GM23338 (cell line): ENCODE results near the gene DPF3. TPM values are rescaled to one million over a fixed set of nuclear protein-coding genes. Genes with fewer than 3 reads are reported as not detected.

ENCODE experiments used
- ATAC-seq: fragments of 200-7000 bp; cut with Tn5 transposase; 3 replicates; pipeline ENCODE4 v1.9.1; 2020
- DNase-seq: peaks from one replicate; pipeline ENCODE4 v3.0.0-alpha.2; 2015; ENCODE audit warnings: low spot score
- H2AFZ ChIP-seq: fragments of 200-600 bp; sonication (generic); 2 replicates; pipeline ENCODE4 v1.8.0; 2016; ENCODE audit warnings: antibody characterized with exemption, mild to moderate bottlenecking, moderate library complexity
- H3F3A ChIP-seq: fragments of 200-600 bp; sonication (generic); replicated peaks from 2 replicates; pipeline ENCODE4 v1.8.0; 2017; ENCODE audit warnings: antibody characterized with exemption, mixed run types, low read depth
- H3K27ac ChIP-seq: fragments of 200-600 bp; sonication (generic); 2 replicates; pipeline ENCODE4 v1.6.1; 2016; ENCODE audit warnings: low read depth
- H3K27me3 ChIP-seq: fragments of 200-600 bp; sonication (generic); 2 replicates; pipeline ENCODE4 v1.8.0; 2016; ENCODE audit warnings: mild to moderate bottlenecking, mixed run types, moderate library complexity; ENCODE audit not compliant: insufficient read depth
- H3K36me3 ChIP-seq: fragments of 200-600 bp; sonication (generic); 2 replicates; pipeline ENCODE4 v1.8.0; 2016; ENCODE audit warnings: mild to moderate bottlenecking; ENCODE audit not compliant: insufficient read depth
- H3K4me1 ChIP-seq: fragments of 200-600 bp; sonication (generic); 2 replicates; pipeline ENCODE4 v1.8.0; 2016; ENCODE audit warnings: mild to moderate bottlenecking, moderate library complexity; ENCODE audit not compliant: insufficient read depth
- H3K4me2 ChIP-seq: fragments of 200-600 bp; sonication (generic); 2 replicates; pipeline ENCODE4 v1.7.1; 2017; ENCODE audit warnings: mixed run types
- H3K4me3 ChIP-seq: fragments of 200-600 bp; sonication (generic); 2 replicates; pipeline ENCODE4 v1.6.1; 2016; ENCODE audit warnings: mixed run types
- H3K79me2 ChIP-seq: fragments of 200-600 bp; sonication (generic); replicated peaks from 2 replicates; pipeline ENCODE4 v1.8.0; 2017; ENCODE audit warnings: mild to moderate bottlenecking; ENCODE audit not compliant: insufficient read depth
- H3K9me2 ChIP-seq: fragments of 200-600 bp; sonication (generic); 2 replicates; pipeline ENCODE4 v1.8.0; 2017; ENCODE audit not compliant: insufficient read depth
- H4K20me1 ChIP-seq: fragments of 200-600 bp; sonication (generic); replicated peaks from 2 replicates; pipeline ENCODE4 v1.8.0; 2017; ENCODE audit warnings: mild to moderate bottlenecking; ENCODE audit not compliant: insufficient read depth
- H3K27ac Mint-ChIP-seq: 2 replicates; pipeline ENCODE4 v1.8.0; 2020; ENCODE audit warnings: inconsistent platforms, mild to moderate bottlenecking, moderate library complexity, mixed read lengths
- H3K27me3 Mint-ChIP-seq: 3 replicates; pipeline ENCODE4 v1.8.0; 2022; ENCODE audit warnings: low read depth, mild to moderate bottlenecking, moderate library complexity, mixed read lengths, inconsistent platforms; ENCODE audit not compliant: insufficient read depth, poor library complexity
- H3K36me3 Mint-ChIP-seq: 3 replicates; pipeline ENCODE4 v1.8.0; 2021; ENCODE audit warnings: low read depth, mild to moderate bottlenecking, inconsistent platforms, moderate library complexity, mixed read lengths
- H3K4me1 Mint-ChIP-seq: 3 replicates; pipeline ENCODE4 v1.8.0; 2020; ENCODE audit warnings: mild to moderate bottlenecking, inconsistent platforms, mixed read lengths
- H3K4me3 Mint-ChIP-seq: 3 replicates; pipeline ENCODE4 v1.8.0; 2021; ENCODE audit warnings: moderate library complexity, mild to moderate bottlenecking, inconsistent platforms, mixed read lengths
- H3K9me3 Mint-ChIP-seq: 3 replicates; pipeline ENCODE4 v1.8.0; 2020; ENCODE audit warnings: moderate library complexity, mild to moderate bottlenecking, inconsistent platforms, mixed read lengths
- ETS1 ChIP-seq: IDR thresholded peaks from 2 replicates; pipeline ENCODE4 v1.6.1; 2016; ENCODE audit warnings: antibody characterized with exemption
- EZH2 ChIP-seq: fragments of 200-600 bp; sonication (generic); IDR thresholded peaks from one replicate; pipeline ENCODE4 v1.8.0; 2017; ENCODE audit warnings: antibody characterized with exemption, mild to moderate bottlenecking, low read depth; ENCODE audit not compliant: unreplicated experiment
- EZH2phosphoT487 ChIP-seq: fragments of 200-600 bp; sonication (generic); IDR thresholded peaks from one replicate; pipeline ENCODE4 v1.8.1; 2018; ENCODE audit warnings: antibody characterized with exemption; ENCODE audit not compliant: unreplicated experiment
- JUNB ChIP-seq: IDR thresholded peaks from one replicate; pipeline ENCODE4 v1.6.1; 2016; ENCODE audit warnings: antibody characterized with exemption; ENCODE audit not compliant: unreplicated experiment
- NANOG ChIP-seq: IDR thresholded peaks from 2 replicates; pipeline ENCODE4 v1.6.1; 2016; ENCODE audit warnings: antibody characterized with exemption, borderline replicate concordance
- REST ChIP-seq: IDR thresholded peaks from one replicate; pipeline ENCODE4 v1.6.1; 2018; ENCODE audit warnings: antibody characterized with exemption; ENCODE audit not compliant: unreplicated experiment
- STAT1 ChIP-seq: IDR thresholded peaks from one replicate; pipeline ENCODE4 v1.6.1; 2016; ENCODE audit warnings: antibody characterized with exemption; ENCODE audit not compliant: unreplicated experiment
- ZNF114 ChIP-seq: fragments of 250-450 bp; sonication (Bioruptor Pico); IDR thresholded peaks from 2 replicates; pipeline ENCODE4 v1.5.0; 2020; ENCODE audit warnings: mild to moderate bottlenecking, moderate library complexity
- ZNF462 ChIP-seq: fragments of 250-450 bp; sonication (Bioruptor Pico); IDR thresholded peaks from 2 replicates; pipeline ENCODE4 v1.5.0; 2020; ENCODE audit warnings: mild to moderate bottlenecking, moderate library complexity
- polyA plus RNA-seq: library from polyadenylated mRNA; unstranded; fragments of >200 nt; fragmentation: Nextera tagmentation; extraction: Ambion mirVana; gene quantifications from 2 replicates; pipeline ENCODE4 v1.2.1, GENCODE V29; 2016
- total RNA-seq: library from RNA; depleted of rRNA; stranded (reverse); fragments of >200 nt; shearing (Covaris generic); gene quantifications from 2 replicates; pipeline ENCODE4 v1.2.3, GENCODE V29; 2014

The DPF3 gene
- total and polyA plus RNA-seq, 2 experiments from 2014 or later: 0.18 to 1.0 TPM

GRCh38 chr14:72856530-72857266, 37.2 kb downstream of the DPF3 start:
- TF ChIP-seq ETS1 (no peak), NANOG (no peak), EZH2 (no peak), EZH2phosphoT487 (no peak), STAT1 (no peak), ZNF114 (CRISPR knock-in tag) (no peak), ZNF462 (CRISPR knock-in tag) (no peak), REST (no peak), JUNB (no peak)
- H4K20me1 ChIP-seq: no peaks in the 10 kb centered on the region

More at GRCh38 chr14:72856530-72857266, 37.2 kb downstream of the DPF3 start:
- Mint-ChIP-seq H3K27ac (no peak overlapping the region), H3K9me3 (no peaks in the 10 kb centered on the region), H3K36me3 (no peaks in the 10 kb centered on the region), H3K27me3 (peaks cover 3% of the 10 kb centered on the region), H3K4me3 (no peak overlapping the region), H3K4me1 (peaks cover 12% of the 10 kb centered on the region)
- no peaks in the 10 kb centered on the region for H3K79me2 ChIP-seq
- DNase-seq: no peak
- H3K27ac ChIP-seq: no peak overlapping the region
- no peak overlapping the region for H3K4me2 ChIP-seq
- no peaks in the 10 kb centered on the region for H3K36me3 ChIP-seq
- H3K9me2 ChIP-seq: peaks cover 4% of the 10 kb centered on the region; the same call in 1 of the 2 replicates
- H3K27me3 ChIP-seq: no peaks in the 10 kb centered on the region
- peaks cover 2% of the 10 kb centered on the region; the same call in 1 of the 2 replicates for H3K4me1 ChIP-seq
- no peak for ATAC-seq
- peak overlapping the region; percentile 38; the same call in 1 of the 2 replicates for H2AFZ ChIP-seq
- no peak overlapping the region for H3K4me3 ChIP-seq
- no peaks in the 10 kb centered on the region for H3F3A ChIP-seq
